ENCODE results near the gene TRIM26. TPM values are rescaled to one million over a fixed set of nuclear protein-coding genes. Genes with fewer than 3 reads are reported as not detected.
A peak's percentile ranks its signal among the peaks of the same experiment; 100 is the strongest.

TRIM26 gene
- polyA plus RNA-seq, 3 donors = 16.4 to 26.4 (median 26.0) TPM

- peaks cover 8 to 21% (median 17%) of the 10 kb centered on the region in 7 donors for H3K9me3 Mint-ChIP-seq
- TF ChIP-seq CTCF (IDR thresholded peaks at IDR 0.05) = peak; percentile 77
- DNase-seq = peak; percentile 37 to 57 (median 49)
- H3K4me1 ChIP-seq (ENCODE audit: control insufficient read depth in 1 of 2, insufficient read depth in 2 of 2, low read length in 2 of 2) = peaks cover 6 to 11% of the 10 kb centered on the region in 2 donors
- no peaks in the 10 kb centered on the region for H4K20me1 ChIP-seq (ENCODE audit: insufficient read depth, low read length)
- H3K4me3 ChIP-seq (replicated peaks in 1 of 3; ENCODE audit: low read depth in 2 of 3, low read length in 3 of 3) = no peak overlapping the region
- no peak overlapping the region for H3K27ac Mint-ChIP-seq
- H3K9me3 ChIP-seq (replicated peaks in 1 of 2; ENCODE audit: control insufficient read depth in 1 of 2, insufficient read depth in 1 of 2, low read length in 2 of 2) = peaks cover 8 to 15% of the 10 kb centered on the region in 2 donors
- H3K4me3 Mint-ChIP-seq = peak overlapping the region in 1 of 2 donors; percentile 15
- peaks cover 13% of the 10 kb centered on the region for H3K4me1 Mint-ChIP-seq
- no peaks in the 10 kb centered on the region for H3K36me3 Mint-ChIP-seq
- no peaks in the 10 kb centered on the region for H3K36me3 ChIP-seq (replicated peaks in 1 of 2; ENCODE audit: control insufficient read depth in 1 of 2, insufficient read depth in 2 of 2, low read length in 2 of 2)
- no peak overlapping the region for H3K27ac ChIP-seq (ENCODE audit: low read depth in 1 of 2, low read length in 2 of 2)
- H3K4me2 ChIP-seq (replicated peaks; ENCODE audit: extremely low read depth, low read length, poor library complexity, severe bottlenecking) = no peak overlapping the region
- peak overlapping the region; percentile 72 for H2AFZ ChIP-seq (ENCODE audit: insufficient read depth, low read depth, low read length, poor library complexity, severe bottlenecking)
- H3K27me3 Mint-ChIP-seq (ENCODE audit: low read depth in 3 of 3) = peaks cover 0 to 10% (median 4%) of the 10 kb centered on the region in 3 donors
- peaks cover 0 to 3% of the 10 kb centered on the region in 2 donors for H3K27me3 ChIP-seq (ENCODE audit: control insufficient read depth in 2 of 2, insufficient read depth in 2 of 2, low read length in 2 of 2)
- WGBS (ENCODE audit: insufficient coverage) = 0% methylated on average over 1 of the region's 1 CpG
- H3K79me2 ChIP-seq (ENCODE audit: insufficient read depth, low read length) = no peaks in the 10 kb centered on the region
- intact Hi-C loops (cut with micrococcal nuclease) = loop anchor here in 1 of 2 donors (10.0 kb wide), 1 partner anchor 176 kb away; no protein-coding TSS in a partner anchor
- H3K9ac ChIP-seq (ENCODE audit: insufficient read depth, low read length, poor library complexity, severe bottlenecking) = no peak overlapping the region
These were observed 6.0 kb upstream of the TRIM26 start for GRCh38 chr6:30219244-30219643.

GRCh38 chr6:30216096-30216495, 2.9 kb upstream of the TRIM26 start:
- Histone ChIP-seq H3K9me3 (replicated peaks in 1 of 2; ENCODE audit: control insufficient read depth in 1 of 2, insufficient read depth in 1 of 2, low read length in 2 of 2) (no peaks in the 10 kb centered on the region), H3K4me2 (replicated peaks; ENCODE audit: extremely low read depth, low read length, poor library complexity, severe bottlenecking) (no peak overlapping the region), H2AFZ (ENCODE audit: insufficient read depth, low read depth, low read length, poor library complexity, severe bottlenecking) (no peak overlapping the region), H3K27ac (ENCODE audit: low read depth in 1 of 2, low read length in 2 of 2) (no peak overlapping the region), H3K79me2 (ENCODE audit: insufficient read depth, low read length) (peaks cover 21% of the 10 kb centered on the region), H3K36me3 (replicated peaks in 1 of 2; ENCODE audit: control insufficient read depth in 1 of 2, insufficient read depth in 2 of 2, low read length in 2 of 2) (peaks cover 0 to 4% of the 10 kb centered on the region in 2 donors), H4K20me1 (ENCODE audit: insufficient read depth, low read length) (peaks cover 9% of the 10 kb centered on the region), H3K9ac (ENCODE audit: insufficient read depth, low read length, poor library complexity, severe bottlenecking) (no peak overlapping the region), H3K27me3 (ENCODE audit: control insufficient read depth in 2 of 2, insufficient read depth in 2 of 2, low read length in 2 of 2) (no peaks in the 10 kb centered on the region), H3K4me1 (ENCODE audit: control insufficient read depth in 1 of 2, insufficient read depth in 2 of 2, low read length in 2 of 2) (peaks cover 23 to 30% of the 10 kb centered on the region in 2 donors), H3K4me3 (replicated peaks in 1 of 3; ENCODE audit: low read depth in 2 of 3, low read length in 3 of 3) (no peak overlapping the region)
- H3K9me3 Mint-ChIP-seq = peaks cover 0 to 1% (median 0%) of the 10 kb centered on the region in 7 donors
- H3K36me3 Mint-ChIP-seq = peaks cover 3 to 5% of the 10 kb centered on the region in 2 donors
- no peak overlapping the region for H3K4me3 Mint-ChIP-seq
- peaks cover 2 to 4% (median 2%) of the 10 kb centered on the region in 3 donors for H3K27me3 Mint-ChIP-seq (ENCODE audit: low read depth in 3 of 3)
- WGBS (ENCODE audit: insufficient coverage) = 76% methylated on average over 2 of the region's 3 CpGs
- intact Hi-C loops (cut with micrococcal nuclease) = loop anchor here in 1 of 2 donors (10.0 kb wide), 1 partner anchor 179 kb away; no protein-coding TSS in a partner anchor
- H3K4me1 Mint-ChIP-seq = peaks cover 29% of the 10 kb centered on the region
- H3K27ac Mint-ChIP-seq = peak overlapping the region in 2 of 7 donors; percentile 25 to 63
- no peak for TF ChIP-seq CTCF (IDR thresholded peaks at IDR 0.05)
- DNase-seq = no peak

Measured in CD14-positive monocyte (primary cell).